Measurements from ENCODE around the gene HMGCS2. TPM values are rescaled to one million over a fixed set of nuclear protein-coding genes. Genes with fewer than 3 reads are reported as not detected.

The HMGCS2 gene
- total RNA-seq, 1 donor from 2014 or later: 0.51 TPM

DNA sequence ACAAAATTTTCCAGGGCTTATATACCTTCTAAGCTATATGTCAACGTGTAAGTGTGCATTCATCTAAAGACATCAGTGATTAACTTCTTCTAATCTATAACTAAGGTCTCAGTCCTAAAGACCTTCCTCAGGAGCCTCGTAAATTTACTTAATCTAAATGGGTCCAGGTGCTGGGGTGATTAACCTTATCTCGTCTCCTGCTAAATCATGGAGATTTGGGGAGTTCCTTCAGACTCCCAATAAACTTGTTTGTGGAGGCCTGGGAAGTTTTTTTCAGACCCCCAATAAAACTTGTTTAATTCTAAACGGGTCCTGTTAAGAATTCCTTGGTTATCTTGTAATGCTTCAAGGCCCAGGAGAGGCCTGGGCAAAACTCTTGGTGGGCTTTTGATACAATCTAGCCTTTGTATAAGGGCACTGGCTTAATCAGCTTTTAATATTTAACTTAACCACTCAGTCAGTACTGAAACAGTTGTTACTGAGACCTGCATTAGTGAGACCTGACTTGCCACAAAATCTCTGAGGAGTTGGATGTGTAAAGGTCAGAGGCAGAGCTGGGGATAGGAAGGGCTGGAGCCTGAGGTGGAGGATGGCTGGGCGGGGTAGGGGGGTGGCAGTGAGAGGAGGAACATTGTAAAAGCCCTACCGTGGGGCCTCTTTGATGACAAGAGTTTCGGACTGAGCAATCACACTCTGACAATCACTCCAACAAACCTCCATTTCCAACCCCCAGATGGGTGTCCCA lies 6.2 kb upstream of the HMGCS2 start:
- H3K9me3 Mint-ChIP-seq: no peaks in the 10 kb centered on the region
- TF ChIP-seq, protein P1, sequence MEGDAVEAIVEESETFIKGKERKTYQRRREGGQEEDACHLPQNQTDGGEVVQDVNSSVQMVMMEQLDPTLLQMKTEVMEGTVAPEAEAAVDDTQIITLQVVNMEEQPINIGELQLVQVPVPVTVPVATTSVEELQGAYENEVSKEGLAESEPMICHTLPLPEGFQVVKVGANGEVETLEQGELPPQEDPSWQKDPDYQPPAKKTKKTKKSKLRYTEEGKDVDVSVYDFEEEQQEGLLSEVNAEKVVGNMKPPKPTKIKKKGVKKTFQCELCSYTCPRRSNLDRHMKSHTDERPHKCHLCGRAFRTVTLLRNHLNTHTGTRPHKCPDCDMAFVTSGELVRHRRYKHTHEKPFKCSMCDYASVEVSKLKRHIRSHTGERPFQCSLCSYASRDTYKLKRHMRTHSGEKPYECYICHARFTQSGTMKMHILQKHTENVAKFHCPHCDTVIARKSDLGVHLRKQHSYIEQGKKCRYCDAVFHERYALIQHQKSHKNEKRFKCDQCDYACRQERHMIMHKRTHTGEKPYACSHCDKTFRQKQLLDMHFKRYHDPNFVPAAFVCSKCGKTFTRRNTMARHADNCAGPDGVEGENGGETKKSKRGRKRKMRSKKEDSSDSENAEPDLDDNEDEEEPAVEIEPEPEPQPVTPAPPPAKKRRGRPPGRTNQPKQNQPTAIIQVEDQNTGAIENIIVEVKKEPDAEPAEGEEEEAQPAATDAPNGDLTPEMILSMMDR (IDR thresholded peaks at IDR 0.05; ENCODE audit: unreplicated experiment): no peak
- H3K4me1 Mint-ChIP-seq: peaks cover 29% of the 10 kb centered on the region

DNA sequence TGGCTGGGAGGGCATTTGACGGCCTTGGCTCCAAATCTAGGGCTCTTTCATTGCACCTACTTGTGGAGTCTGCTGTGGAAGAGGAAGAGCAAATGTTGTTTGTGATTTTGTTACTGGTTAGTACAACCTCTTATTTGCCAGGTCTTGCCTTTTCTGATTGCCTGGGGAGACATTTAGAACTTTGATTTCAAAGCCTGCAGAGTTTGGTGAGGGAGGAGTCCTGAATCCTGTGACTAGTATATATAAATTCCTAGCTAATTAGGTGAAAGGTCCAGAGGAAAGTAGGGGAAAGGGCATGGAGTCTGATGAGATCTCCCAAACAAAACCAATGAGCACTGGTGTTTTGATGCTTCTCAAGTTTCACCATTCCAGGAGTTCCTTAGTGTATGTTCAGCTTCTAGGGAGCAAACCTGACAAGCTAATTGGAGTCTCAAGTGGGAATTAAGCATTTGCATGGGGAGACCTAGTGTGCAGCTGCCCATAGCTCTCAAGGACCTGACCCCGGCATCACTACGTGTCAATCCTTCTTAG lies 5.1 kb upstream of the HMGCS2 start:
- TF ChIP-seq, protein P1 (IDR thresholded peaks at IDR 0.05; ENCODE audit: unreplicated experiment): no peak
- Mint-ChIP-seq H3K9me3 (no peaks in the 10 kb centered on the region), H3K27me3 (ENCODE audit: low read depth) (no peaks in the 10 kb centered on the region), H3K27ac (peak overlapping the region; percentile 36), H3K4me1 (peaks cover 25% of the 10 kb centered on the region), H3K36me3 (no peaks in the 10 kb centered on the region), H3K4me3 (no peak overlapping the region)
- no peak for DNase-seq (ENCODE audit: low spot score in 2 of 2, unreplicated experiment in 2 of 2)

More for the DNA sequence above, 6.2 kb upstream of the HMGCS2 start:
- Mint-ChIP-seq H3K4me3 (no peak overlapping the region), H3K27me3 (ENCODE audit: low read depth) (no peaks in the 10 kb centered on the region), H3K27ac (peak overlapping the region; percentile 15), H3K36me3 (no peaks in the 10 kb centered on the region)
- DNase-seq (ENCODE audit: low spot score in 2 of 2, unreplicated experiment in 2 of 2): no peak

DNA sequence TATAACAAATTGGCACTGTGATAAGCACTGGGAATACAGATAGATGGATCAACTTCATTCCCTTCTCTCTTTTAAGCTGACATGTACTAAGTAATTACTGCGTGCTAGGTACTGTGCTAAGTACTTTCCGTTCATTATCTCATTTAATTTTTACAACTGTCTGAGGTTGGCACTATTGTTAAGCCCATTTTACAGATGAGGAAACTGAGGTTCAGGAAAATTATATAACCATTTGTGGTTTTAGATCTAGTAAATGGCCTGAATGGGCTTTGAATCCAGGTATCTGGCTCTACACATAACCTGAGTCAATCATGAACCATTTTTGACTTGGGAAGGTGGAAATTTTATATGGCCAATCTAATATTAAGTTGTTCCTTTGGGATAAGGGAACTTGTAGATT lies 3.6 kb upstream of the HMGCS2 start:
- Mint-ChIP-seq H3K27ac (no peak overlapping the region), H3K4me1 (peaks cover 39% of the 10 kb centered on the region), H3K27me3 (ENCODE audit: low read depth) (no peaks in the 10 kb centered on the region), H3K36me3 (no peaks in the 10 kb centered on the region), H3K4me3 (no peak overlapping the region), H3K9me3 (no peaks in the 10 kb centered on the region)
- TF ChIP-seq, protein P1 (IDR thresholded peaks at IDR 0.05; ENCODE audit: unreplicated experiment): no peak
- DNase-seq (ENCODE audit: low spot score in 2 of 2, unreplicated experiment in 2 of 2): no peak

DNA sequence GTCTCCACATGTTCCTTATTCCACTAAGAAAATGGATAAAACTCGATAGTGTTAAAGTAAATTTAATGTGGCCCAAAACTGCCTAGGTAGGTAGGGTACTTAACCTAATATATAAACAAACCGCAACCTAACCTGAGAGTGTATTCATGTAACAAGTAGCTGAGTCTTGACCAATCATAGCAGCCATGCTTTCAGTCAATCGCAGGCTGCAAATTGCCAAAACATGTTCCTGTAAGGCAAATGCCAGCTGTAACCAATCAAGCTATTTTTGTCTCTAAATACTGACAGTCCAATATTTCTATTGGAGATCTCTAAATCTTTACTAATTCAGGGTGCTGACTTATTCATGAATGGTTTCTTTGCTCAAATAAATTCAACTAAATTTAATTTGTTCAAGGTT lies 3.1 kb upstream of the HMGCS2 start:
- no peak for DNase-seq (ENCODE audit: low spot score in 2 of 2, unreplicated experiment in 2 of 2)
- no peak overlapping the region for H3K4me3 Mint-ChIP-seq
- H3K27me3 Mint-ChIP-seq (ENCODE audit: low read depth): no peaks in the 10 kb centered on the region
- H3K27ac Mint-ChIP-seq: no peak overlapping the region
- TF ChIP-seq, protein P1 (IDR thresholded peaks at IDR 0.05; ENCODE audit: unreplicated experiment): no peak
- peaks cover 44% of the 10 kb centered on the region for H3K4me1 Mint-ChIP-seq
- no peaks in the 10 kb centered on the region for H3K36me3 Mint-ChIP-seq
- no peaks in the 10 kb centered on the region for H3K9me3 Mint-ChIP-seq

DNA sequence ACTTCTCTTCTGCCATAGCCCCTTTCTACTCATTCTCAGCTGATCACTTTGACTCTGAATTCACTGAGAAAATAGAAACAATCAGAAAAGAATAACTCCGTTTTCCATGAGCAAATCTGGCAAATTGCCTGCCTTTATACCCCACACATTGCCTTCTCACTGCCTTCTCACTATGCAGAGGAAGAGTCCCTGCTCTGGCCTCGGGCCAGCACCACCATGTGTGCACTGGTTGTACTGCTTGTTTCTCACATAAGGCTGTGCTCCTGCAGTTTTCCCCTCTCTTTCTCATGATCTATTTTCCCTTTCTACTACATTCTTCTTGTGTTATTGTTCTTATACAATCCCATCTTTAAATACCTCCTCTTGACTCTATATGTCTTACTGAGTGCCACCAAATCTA lies 2.3 kb upstream of the HMGCS2 start:
- TF ChIP-seq, protein P1 (IDR thresholded peaks at IDR 0.05; ENCODE audit: unreplicated experiment): no peak
- Mint-ChIP-seq H3K27me3 (ENCODE audit: low read depth) (no peaks in the 10 kb centered on the region), H3K27ac (no peak overlapping the region), H3K9me3 (no peaks in the 10 kb centered on the region), H3K4me3 (no peak overlapping the region), H3K36me3 (no peaks in the 10 kb centered on the region), H3K4me1 (peaks cover 52% of the 10 kb centered on the region)
- no peak for DNase-seq (ENCODE audit: low spot score in 2 of 2, unreplicated experiment in 2 of 2)

All from mesothelial cell of epicardium (in vitro differentiated cells).